ENCODE measurements around the gene TRIM8. TPM values are rescaled to one million over a fixed set of nuclear protein-coding genes. Genes with fewer than 3 reads are reported as not detected.

TRIM8 gene
- total RNA-seq, 2 donors from 2014 or later = 121 to 156 TPM

DNA sequence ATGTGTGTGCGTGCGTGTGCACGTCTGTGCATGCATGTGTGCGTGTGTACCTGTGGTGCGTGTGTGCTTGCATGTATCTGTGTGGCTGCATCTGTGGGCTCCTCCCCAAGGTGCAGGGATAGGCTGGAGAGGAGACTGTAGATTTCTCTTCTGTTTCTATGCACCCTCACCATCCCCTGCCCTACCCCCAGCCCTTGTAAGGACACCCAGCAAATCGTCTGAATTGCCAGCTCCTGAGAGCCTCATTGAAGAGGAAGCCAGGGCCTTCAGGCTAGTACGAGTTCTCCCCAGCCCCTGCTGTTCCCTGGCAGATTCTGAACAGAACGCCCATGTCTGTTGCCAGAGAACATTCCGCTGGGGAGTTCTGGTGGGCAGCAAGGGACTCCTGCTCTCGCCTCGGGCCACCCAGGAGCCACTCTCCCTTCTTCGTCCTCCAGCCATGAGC, 17.0 kb upstream of the TRIM8 start:
- intact Hi-C loops (cut with DNase I) = no loop called here

GRCh38 chr10:102627736-102628293, 16.5 kb upstream of the TRIM8 start:
- intact Hi-C loops (cut with DNase I) = no loop called here
- Histone ChIP-seq H3K27ac (peak overlapping the region in 3 of 4 donors; percentile 40 to 83 (median 81)), H3K9me3 (no peaks in the 10 kb centered on the region), H3K4me3 (no peak overlapping the region), H3K27me3 (no peaks in the 10 kb centered on the region), H3K4me1 (peaks cover 43% of the 10 kb centered on the region), H3K36me3 (replicated peaks in 1 of 2; ENCODE audit: insufficient read depth in 1 of 2, low read depth in 2 of 2) (no peaks in the 10 kb centered on the region)
- ATAC-seq (peak; percentile 69), DNase-seq (peak; percentile 48 to 65 (median 50))
- peak in 1 of 3 donors; percentile 21 for TF ChIP-seq POLR2A (IDR thresholded peaks at IDR 0.05)
- TF ChIP-seq CTCF (IDR thresholded peaks at IDR 0.05) = no peak
- 66 to 75% methylated on average over 7 to 9 of the region's 9 CpGs for WGBS, 2 donors

More for the DNA sequence above, 17.0 kb upstream of the TRIM8 start:
- TF ChIP-seq CTCF (IDR thresholded peaks at IDR 0.05) (no peak), POLR2A (IDR thresholded peaks at IDR 0.05) (no peak)
- WGBS, 2 donors = 78 to 88% methylated on average over 6 to 12 of the region's 12 CpGs
- Histone ChIP-seq H3K4me1 (peaks cover 38% of the 10 kb centered on the region), H3K36me3 (replicated peaks in 1 of 2; ENCODE audit: insufficient read depth in 1 of 2, low read depth in 2 of 2) (no peaks in the 10 kb centered on the region), H3K27me3 (no peaks in the 10 kb centered on the region), H3K4me3 (no peak overlapping the region), H3K9me3 (no peaks in the 10 kb centered on the region), H3K27ac (peak overlapping the region in 3 of 4 donors; percentile 40 to 83 (median 81))
- no peak for ATAC-seq
- DNase-seq = no peak

DNA sequence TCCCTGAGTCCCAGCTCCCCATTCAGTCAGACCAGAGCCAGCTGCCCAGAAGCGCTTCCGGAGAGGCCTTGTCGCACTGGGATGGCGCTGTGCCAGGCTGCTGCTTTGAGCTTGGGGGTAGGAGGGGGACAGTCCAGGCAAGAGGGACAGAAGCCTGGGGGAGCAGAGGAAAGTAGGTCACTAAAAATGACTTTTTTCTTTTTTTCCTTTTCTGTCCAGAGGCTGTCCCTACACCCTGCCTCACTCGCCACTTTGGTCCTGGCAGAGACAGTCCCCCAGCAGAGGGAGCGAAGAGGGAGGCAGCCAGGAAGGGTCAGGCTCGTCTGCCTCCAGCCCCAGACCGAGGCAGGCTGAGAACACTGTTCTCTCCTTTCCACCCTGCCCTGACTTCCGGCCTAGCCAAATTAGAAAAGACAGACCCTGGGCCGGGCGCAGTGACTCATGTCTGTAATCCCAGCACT, 15.8 kb upstream of the TRIM8 start:
- ATAC-seq (peak; percentile 15), DNase-seq (peak in 3 of 4 donors; percentile 37 to 56 (median 52))
- peak overlapping the region in 3 of 4 donors; percentile 40 to 83 (median 81) for H3K27ac ChIP-seq
- WGBS, 2 donors = 72 to 74% methylated on average over 8 to 11 of the region's 11 CpGs
- no peaks in the 10 kb centered on the region for H3K9me3 ChIP-seq
- no peak for TF ChIP-seq CTCF (IDR thresholded peaks at IDR 0.05)
- no peak for TF ChIP-seq POLR2A (IDR thresholded peaks at IDR 0.05)
- H3K4me3 ChIP-seq = no peak overlapping the region
- intact Hi-C loops (cut with DNase I) = no loop called here
- no peaks in the 10 kb centered on the region for H3K36me3 ChIP-seq (replicated peaks in 1 of 2; ENCODE audit: insufficient read depth in 1 of 2, low read depth in 2 of 2)
- peaks cover 50% of the 10 kb centered on the region for H3K4me1 ChIP-seq
- no peaks in the 10 kb centered on the region for H3K27me3 ChIP-seq

GRCh38 chr10:102629661-102630614, 14.3 kb upstream of the TRIM8 start:
- H3K27ac ChIP-seq = peak overlapping the region in 1 of 4 donors; percentile 18
- ATAC-seq (no peak), DNase-seq (no peak)
- no peak for TF ChIP-seq CTCF (IDR thresholded peaks at IDR 0.05)
- no peak for TF ChIP-seq POLR2A (IDR thresholded peaks at IDR 0.05)
- intact Hi-C loops (cut with DNase I) = no loop called here
- no peaks in the 10 kb centered on the region for H3K36me3 ChIP-seq (replicated peaks in 1 of 2; ENCODE audit: insufficient read depth in 1 of 2, low read depth in 2 of 2)
- H3K4me1 ChIP-seq = peaks cover 55% of the 10 kb centered on the region
- H3K4me3 ChIP-seq = no peak overlapping the region
- no peaks in the 10 kb centered on the region for H3K9me3 ChIP-seq
- no peaks in the 10 kb centered on the region for H3K27me3 ChIP-seq
- WGBS, 2 donors = 77 to 85% methylated on average over 17 to 21 of the region's 22 CpGs
